Left kidney (tissue), 8 donors: ENCODE data around the gene WNK1. TPM values are rescaled to one million over a fixed set of nuclear protein-coding genes. Genes with fewer than 3 reads are reported as not detected.
A peak's percentile ranks its signal among the peaks of the same experiment; 100 is the strongest.
"Not testable (repeated sequence)": the region's sequence is repeated elsewhere in the genome, so short reads cannot be mapped to it uniquely, and the experiment has no call there.

Experiments used
- DNase-seq: peaks from one replicate; pipeline ENCODE4 v3.0.0-alpha.2; 2013
- long read RNA-seq, 8 donors: transcript quantifications; one replicate each; lab custom pipeline, GENCODE V29; 2026
- polyA plus RNA-seq: library from polyadenylated mRNA; unstranded; fragments of 120-200 nt; gene quantifications from one replicate; pipeline ENCODE4 v1.2.1, GENCODE V29; 2013; ENCODE audit not compliant: insufficient read length

Gene WNK1
- polyA plus RNA-seq = 132 TPM
- long read RNA-seq, donor 1, partial matches to known transcripts = 50 of 62 reads
- long read RNA-seq, donor 1, other reads (novel, unspliced or antisense) = 0 of 62 reads
- long read RNA-seq, donor 2, transcript WNK1-212 (2 exons, 874 nt) = major isoform, 7 of 42 reads
- long read RNA-seq, donor 2, partial matches to known transcripts = 29 of 42 reads
- long read RNA-seq, donor 2, other reads (novel, unspliced or antisense) = 0 of 42 reads
- long read RNA-seq, donor 3, partial matches to known transcripts = 13 of 28 reads
- long read RNA-seq, donor 3, other reads (novel, unspliced or antisense) = 5 of 28 reads
- long read RNA-seq, donor 4, partial matches to known transcripts = 0 of 2 reads
- long read RNA-seq, donor 4, other reads (novel, unspliced or antisense) = 0 of 2 reads
- long read RNA-seq, donor 5, partial matches to known transcripts = 51 of 55 reads
- long read RNA-seq, donor 5, other reads (novel, unspliced or antisense) = 0 of 55 reads
- long read RNA-seq, donor 6, partial matches to known transcripts = 29 of 34 reads
- long read RNA-seq, donor 6, other reads (novel, unspliced or antisense) = 0 of 34 reads
- long read RNA-seq, donor 7, partial matches to known transcripts = 18 of 24 reads
- long read RNA-seq, donor 7, other reads (novel, unspliced or antisense) = 0 of 24 reads
- long read RNA-seq, donor 8, partial matches to known transcripts = 39 of 41 reads
- long read RNA-seq, donor 8, other reads (novel, unspliced or antisense) = 0 of 41 reads

- peak; percentile 98 for DNase-seq
These were observed at the start of gene WNK1 for GRCh38 chr12:751999-752694. Gene WNK1, plus strand, starts transcription at chr12:752579. Its CDS starts 987 bp downstream, at chr12:753566.

GRCh38 chr12:704516-705242 is 47.7 kb upstream of the WNK1 start:
- DNase-seq = no peak

- not testable (repeated sequence) for DNase-seq
These were observed 44.3 kb upstream of the WNK1 start for GRCh38 chr12:708084-708483.

GRCh38 chr12:709455-710020 is 42.8 kb upstream of the WNK1 start:
- peak; percentile 27 for DNase-seq

GRCh38 chr12:712172-712863 is 40.1 kb upstream of the WNK1 start:
- DNase-seq = no peak

- no peak for DNase-seq
These were observed 39.0 kb upstream of the WNK1 start for GRCh38 chr12:713281-713875.

GRCh38 chr12:716506-716905 is 35.9 kb upstream of the WNK1 start:
- no peak for DNase-seq

- DNase-seq = no peak
These were observed 33.6 kb upstream of the WNK1 start for GRCh38 chr12:718756-719102.

- DNase-seq = no peak
These were observed 32.0 kb upstream of the WNK1 start for GRCh38 chr12:720231-720941.

- no peak for DNase-seq
These were observed 28.1 kb upstream of the WNK1 start for GRCh38 chr12:724194-724855.

- no peak for DNase-seq
These were observed 27.3 kb upstream of the WNK1 start for GRCh38 chr12:725076-725475.

GRCh38 chr12:726281-727140 is 25.9 kb upstream of the WNK1 start:
- no peak for DNase-seq

- DNase-seq = no peak
These were observed 25.1 kb upstream of the WNK1 start for GRCh38 chr12:727321-727720.

GRCh38 chr12:728781-729180 is 23.6 kb upstream of the WNK1 start:
- no peak for DNase-seq

- no peak for DNase-seq
These were observed 23.2 kb upstream of the WNK1 start for GRCh38 chr12:729221-729620.

GRCh38 chr12:730550-730949 is 21.8 kb upstream of the WNK1 start:
- no peak for DNase-seq

GRCh38 chr12:737122-737739 is 15.1 kb upstream of the WNK1 start:
- DNase-seq = no peak

GRCh38 chr12:738712-739111 is 13.7 kb upstream of the WNK1 start:
- DNase-seq = no peak
